DND-41 (cell line): Measurements from ENCODE around the gene KCNB1.

Source experiments
- ATAC-seq: fragments of 200-7000 bp; cut with Tn5 transposase; 3 replicates; pipeline ENCODE4 v1.9.1; 2021; ENCODE audit warnings: low read depth; ENCODE audit not compliant: insufficient read depth
- DNase-seq: peaks from one replicate; pipeline ENCODE4 v3.0.0-alpha.2; 2020
- H2AFZ ChIP-seq: 2 replicates; pipeline ENCODE4 v1.6.0; 2012; ENCODE audit warnings: low read depth, low read length
- H3K27ac ChIP-seq: 2 replicates; pipeline ENCODE4 v1.5.1; 2012; ENCODE audit warnings: low read length, inconsistent platforms
- H3K27me3 ChIP-seq: fragments of 200-600 bp; sonication (generic); 2 replicates; pipeline ENCODE4 v1.6.0; 2012; ENCODE audit warnings: low read length, mild to moderate bottlenecking, inconsistent platforms; ENCODE audit not compliant: insufficient read depth, poor library complexity
- H3K36me3 ChIP-seq: 2 replicates; pipeline ENCODE4 v1.5.1; 2012; ENCODE audit warnings: low read length, inconsistent platforms; ENCODE audit not compliant: insufficient read depth
- H3K4me1 ChIP-seq: 2 replicates; pipeline ENCODE4 v1.5.1; 2012; ENCODE audit warnings: mild to moderate bottlenecking, low read length; ENCODE audit not compliant: insufficient read depth
- H3K4me2 ChIP-seq: 2 replicates; pipeline ENCODE4 v1.6.0; 2012; ENCODE audit warnings: mild to moderate bottlenecking, moderate library complexity, low read length, inconsistent platforms; ENCODE audit not compliant: insufficient read depth
- H3K4me3 ChIP-seq, 2 experiments: fragments of 200-600 bp in 1 of 2; shearing (Covaris generic) in 1 of 2; 2 replicates each; pipeline ENCODE4 v1.5.1; 2012 to 2016; ENCODE audit warnings: inconsistent platforms in 2 of 2, low read length in 2 of 2, mild to moderate bottlenecking in 2 of 2, low read depth in 1 of 2, moderate library complexity in 1 of 2
- H3K79me2 ChIP-seq: 2 replicates; pipeline ENCODE4 v1.6.0; 2012; ENCODE audit warnings: low read length, inconsistent platforms; ENCODE audit not compliant: insufficient read depth
- H3K9ac ChIP-seq: 2 replicates; pipeline ENCODE4 v1.6.0; 2012; ENCODE audit warnings: low read depth, mild to moderate bottlenecking, inconsistent platforms, low read length, moderate library complexity
- H3K9me3 ChIP-seq: 2 replicates; pipeline ENCODE4 v1.5.1; 2012; ENCODE audit warnings: low read length, moderate library complexity, mild to moderate bottlenecking, inconsistent platforms; ENCODE audit not compliant: insufficient read depth, severe bottlenecking
- H4K20me1 ChIP-seq: 2 replicates; pipeline ENCODE4 v1.6.0; 2012; ENCODE audit warnings: low read length; ENCODE audit not compliant: insufficient read depth
- CTCF ChIP-seq: IDR thresholded peaks from 2 replicates; pipeline ENCODE4 v1.5.1; 2012; ENCODE audit warnings: borderline replicate concordance, low read length, moderate library complexity, mild to moderate bottlenecking; ENCODE audit not compliant: poor library complexity, severe bottlenecking; ENCODE audit errors: extremely low read depth
- EZH2 ChIP-seq: IDR thresholded peaks from 3 replicates; pipeline ENCODE4 v1.6.1; 2012; ENCODE audit warnings: borderline replicate concordance, low read depth, mild to moderate bottlenecking, moderate library complexity, low read length, inconsistent platforms; ENCODE audit not compliant: severe bottlenecking

KCNB1 gene

DNA sequence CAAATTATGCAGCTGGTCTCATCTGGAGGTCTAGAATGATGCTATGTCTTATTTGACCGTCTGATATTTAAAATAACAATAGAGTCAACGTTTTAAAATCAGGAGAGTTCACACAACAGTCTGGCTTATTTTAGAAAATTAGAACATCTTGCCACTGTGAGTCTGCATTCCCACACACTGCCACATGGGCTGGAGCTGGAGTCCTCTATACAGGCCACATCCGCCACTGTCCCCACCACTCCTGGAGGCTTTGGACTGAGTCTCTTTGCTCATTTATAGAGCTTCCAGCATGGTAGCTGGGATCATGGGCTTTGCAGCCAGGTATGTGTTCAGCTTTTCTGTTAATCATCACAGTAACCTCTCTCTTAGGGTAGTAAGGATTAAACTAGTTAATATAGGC lies 135.8 kb downstream of the KCNB1 start:
- Histone ChIP-seq H3K27me3 (peaks cover 29% of the 10 kb centered on the region), H4K20me1 (no peaks in the 10 kb centered on the region), H3K9ac (no peak overlapping the region), H3K4me3 (no peak overlapping the region), H3K27ac (no peak overlapping the region), H3K9me3 (no peaks in the 10 kb centered on the region), H3K4me1 (no peaks in the 10 kb centered on the region), H2AFZ (no peak overlapping the region), H3K4me2 (no peak overlapping the region), H3K36me3 (no peaks in the 10 kb centered on the region), H3K79me2 (no peaks in the 10 kb centered on the region)
- TF ChIP-seq EZH2 (no peak), CTCF (no peak)
- no peak for ATAC-seq
- no peak for DNase-seq

- Histone ChIP-seq H3K9me3 (no peaks in the 10 kb centered on the region), H3K79me2 (no peaks in the 10 kb centered on the region), H3K9ac (no peak overlapping the region), H3K4me3 (no peak overlapping the region), H3K27me3 (peaks cover 20% of the 10 kb centered on the region), H3K4me1 (no peaks in the 10 kb centered on the region), H4K20me1 (no peaks in the 10 kb centered on the region), H3K4me2 (no peak overlapping the region), H3K36me3 (no peaks in the 10 kb centered on the region), H3K27ac (no peak overlapping the region), H2AFZ (no peak overlapping the region)
- ATAC-seq, result no peak
- TF ChIP-seq CTCF, result no peak
- TF ChIP-seq EZH2, result no peak
- no peak for DNase-seq
Measured at GRCh38 chr20:49345524-49345923, 136.9 kb downstream of the KCNB1 start.

DNA sequence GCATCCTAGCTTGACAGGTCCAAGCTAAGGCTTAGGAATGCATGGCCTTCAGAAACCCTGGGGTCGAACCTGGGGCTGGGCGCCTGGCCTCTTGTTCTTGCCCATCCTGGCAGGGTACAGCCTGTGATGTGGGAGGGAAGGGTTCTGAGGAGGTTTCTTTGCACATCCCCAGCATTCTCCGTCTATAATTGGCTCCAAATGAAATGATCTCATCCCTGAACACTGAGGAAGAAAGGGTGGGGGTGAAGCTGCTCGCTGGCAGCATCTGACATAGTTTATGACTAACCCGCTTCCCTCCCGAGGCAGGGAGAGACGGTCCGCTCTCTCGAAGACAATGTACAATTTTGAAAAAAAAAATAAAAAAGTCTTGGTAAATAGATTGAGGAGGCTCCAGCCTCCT lies 137.5 kb downstream of the KCNB1 start:
- no peaks in the 10 kb centered on the region for H4K20me1 ChIP-seq
- TF ChIP-seq EZH2 (no peak), CTCF (no peak)
- no peak for DNase-seq
- H3K27me3 ChIP-seq, result peaks cover 17% of the 10 kb centered on the region
- no peak overlapping the region for H3K4me3 ChIP-seq
- no peaks in the 10 kb centered on the region for H3K36me3 ChIP-seq
- no peaks in the 10 kb centered on the region for H3K4me1 ChIP-seq
- no peak overlapping the region for H2AFZ ChIP-seq
- no peaks in the 10 kb centered on the region for H3K79me2 ChIP-seq
- no peaks in the 10 kb centered on the region for H3K9me3 ChIP-seq
- no peak overlapping the region for H3K27ac ChIP-seq
- no peak overlapping the region for H3K4me2 ChIP-seq
- no peak for ATAC-seq
- no peak overlapping the region for H3K9ac ChIP-seq

DNA sequence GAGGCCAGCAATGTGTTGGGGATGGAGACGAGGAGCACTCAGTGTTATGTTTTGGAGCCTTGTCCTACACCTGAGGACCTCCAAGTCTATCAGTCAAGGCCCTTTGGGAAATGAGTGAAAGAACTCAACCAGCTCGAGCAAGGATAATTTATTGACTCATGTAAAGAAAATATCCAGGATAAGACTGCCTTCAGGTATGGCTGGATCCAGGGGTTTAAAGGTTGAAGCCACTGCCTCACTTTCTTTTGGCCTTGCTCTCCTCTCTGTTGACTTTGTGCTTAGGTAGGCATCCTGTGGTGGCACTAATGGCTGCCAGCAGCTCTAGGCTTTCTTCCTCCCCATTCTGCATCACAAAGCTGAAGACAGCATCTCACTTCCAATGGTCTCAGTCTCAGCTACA lies 138.3 kb downstream of the KCNB1 start:
- Histone ChIP-seq H2AFZ (no peak overlapping the region), H3K4me3 (no peak overlapping the region), H3K9ac (no peak overlapping the region), H3K9me3 (no peaks in the 10 kb centered on the region), H3K4me2 (no peak overlapping the region), H3K79me2 (no peaks in the 10 kb centered on the region), H3K27me3 (peaks cover 13% of the 10 kb centered on the region), H3K4me1 (no peaks in the 10 kb centered on the region), H3K27ac (no peak overlapping the region), H3K36me3 (no peaks in the 10 kb centered on the region), H4K20me1 (no peaks in the 10 kb centered on the region)
- no peak for TF ChIP-seq CTCF
- TF ChIP-seq EZH2, result no peak
- DNase-seq, result no peak
- no peak for ATAC-seq
